Heart left ventricle (tissue), 13 donors: ENCODE data around the gene S100A14.

ENCODE experiments used
- CTCF ChIP-seq, 12 donors: fragments of 200-600 bp; sonication (generic) in 4 of 12; IDR thresholded peaks; one replicate each; pipeline versions ENCODE4 v1.5.0 to v1.8.0; 2018 to 2022; ENCODE audit warnings: antibody characterized with exemption in 12 of 12, mild to moderate bottlenecking in 5 of 12
- POLR2A ChIP-seq, 2 donors: fragments of 450-650 bp; IDR thresholded peaks; one replicate each; pipeline ENCODE4 v1.6.1; 2017; ENCODE audit warnings: antibody characterized with exemption in 2 of 2, mild to moderate bottlenecking in 2 of 2, moderate library complexity in 2 of 2
- donor health status: ischemic (EF 13 %, LVEDD 7.1; RV severe dilation, severe dysfunction).
- donor health status: DM: no; HTN: yes; CAD: no.
- donor health status: DM: no; HTN: no; CAD: no.
- donor health status: ischemic (EF 25% LVEDD 6.9; RV normal size, moderate dysfunction).
- donor health status: ischemic (EF 25% LVEDD 5.7; RV mildly dilated, moderate dysfunction).
- donor health status: ischemic (EF 35%, LVEDD 5.7; RV mildly dilated, moderate dysfunction).
- donor health status: nonischemic (EF 11% LVEDD 7.7; RV severe dilation, severe dysfunction).
- donor health status: DM: yes; HTN: yes; CAD: no.
- donor health status: PGD.
- donor health status: ischemic (EF 29% LVEDD 5.4; RV normal size, mild dysfunction).
- donor health status: nonischemic (EF 23%, LVEDD 6.1; RV moderate dilation, normal function).

- TF ChIP-seq CTCF (IDR thresholded peaks at IDR 0.05) (no peak), POLR2A (IDR thresholded peaks at IDR 0.05) (no peak)
These were observed 35.6 kb upstream of the S100A14 start for GRCh38 chr1:153651771-153652170.
